Non-pigmented ciliary epithelial cell (primary cell): ENCODE results near the gene ANKRD13B.

Experiments used
- DNase-seq: peaks from one replicate; pipeline ENCODE4 v3.0.0-alpha.2; 2010; ENCODE audit warnings: low read depth

Gene ANKRD13B

GRCh38 chr17:29616300-29617048 lies 23.5 kb downstream of the ANKRD13B start:
- DNase-seq = no peak

GRCh38 chr17:29617125-29617480 lies 24.2 kb downstream of the ANKRD13B start:
- DNase-seq = no peak

- DNase-seq = no peak
Observed at GRCh38 chr17:29617481-29618271, 24.7 kb downstream of the ANKRD13B start.

- DNase-seq = no peak
Observed at GRCh38 chr17:29618272-29619065, 25.5 kb downstream of the ANKRD13B start.

GRCh38 chr17:29619251-29619650 lies 26.3 kb downstream of the ANKRD13B start:
- no peak for DNase-seq

GRCh38 chr17:29620271-29620670 lies 27.3 kb downstream of the ANKRD13B start:
- no peak for DNase-seq

- no peak for DNase-seq
Observed at GRCh38 chr17:29620779-29621500, 28.0 kb downstream of the ANKRD13B start.

GRCh38 chr17:29621751-29622194 lies 28.8 kb downstream of the ANKRD13B start:
- no peak for DNase-seq

GRCh38 chr17:29622337-29623282 lies 29.7 kb downstream of the ANKRD13B start, which contains the start of gene CORO6:
Gene CORO6, minus strand, starts transcription at chr17:29622912. Its CDS starts 1,491 bp downstream, at chr17:29621421.
- DNase-seq = no peak

- no peak for DNase-seq
Observed at GRCh38 chr17:29623283-29623647, 30.3 kb downstream of the ANKRD13B start.

- no peak for DNase-seq
Observed at GRCh38 chr17:29624586-29624985, 31.7 kb downstream of the ANKRD13B start.

- no peak for DNase-seq
Observed at GRCh38 chr17:29625037-29625750, 32.3 kb downstream of the ANKRD13B start.

GRCh38 chr17:29627951-29628350 lies 35.0 kb downstream of the ANKRD13B start:
- DNase-seq = no peak

- no peak for DNase-seq
Observed at GRCh38 chr17:29628644-29629043, 35.7 kb downstream of the ANKRD13B start.

- no peak for DNase-seq
Observed at GRCh38 chr17:29629839-29630238, 36.9 kb downstream of the ANKRD13B start.

- no peak for DNase-seq
Observed at GRCh38 chr17:29630630-29631193, 37.8 kb downstream of the ANKRD13B start.

- DNase-seq = no peak
Observed at GRCh38 chr17:29633886-29634285, 41.0 kb downstream of the ANKRD13B start.

GRCh38 chr17:29640413-29640812 lies 47.5 kb downstream of the ANKRD13B start:
- no peak for DNase-seq

GRCh38 chr17:29640981-29641642 lies 48.2 kb downstream of the ANKRD13B start:
- no peak for DNase-seq
